ENCODE data around the gene GRK5.

The GRK5 gene

DNA sequence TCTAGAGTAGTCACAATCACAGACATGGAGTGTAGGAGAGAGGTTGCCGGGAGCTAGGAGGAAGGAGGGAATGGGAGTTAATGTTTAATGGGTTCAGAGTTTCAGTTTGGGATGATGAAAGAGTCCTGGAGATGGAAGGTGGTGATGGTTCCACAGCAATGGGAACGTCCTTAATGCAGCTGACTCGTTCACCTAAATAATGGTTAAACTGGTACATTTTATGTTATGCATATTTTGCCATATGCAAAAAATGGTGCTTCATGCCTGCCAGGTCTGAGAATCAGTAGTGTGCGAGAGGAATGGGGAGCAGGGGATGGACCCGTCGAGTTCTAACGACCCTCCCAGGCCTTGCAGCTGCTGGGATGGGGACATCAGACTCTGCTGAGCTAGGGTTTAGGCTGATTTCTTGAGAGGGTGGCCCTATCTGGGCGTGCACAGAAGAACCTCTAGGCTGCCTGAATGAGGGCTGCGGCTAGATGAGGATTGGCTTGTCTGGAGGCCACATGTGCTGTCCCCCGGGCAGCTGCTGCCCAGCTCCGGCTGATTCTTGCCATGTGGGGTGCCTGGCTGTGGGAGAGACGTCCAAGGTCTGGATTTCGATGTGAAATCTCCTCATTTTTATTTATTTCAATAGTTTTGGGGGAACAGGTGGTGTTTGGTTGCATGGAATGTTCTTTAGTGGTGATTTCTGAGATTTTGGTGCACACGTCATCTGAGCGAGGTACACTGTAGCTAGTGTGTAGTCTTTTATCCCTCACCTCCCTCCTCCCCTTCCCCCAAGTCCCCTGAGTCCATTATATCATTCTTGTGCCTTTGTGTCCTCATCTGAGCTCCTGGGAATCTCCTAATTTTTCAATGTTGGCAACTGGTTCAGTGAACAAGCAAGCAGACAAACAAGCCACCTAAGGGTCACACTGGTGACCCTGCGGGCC, 116.0 kb downstream of the GRK5 start:
- no peak for DNase-seq

DNA sequence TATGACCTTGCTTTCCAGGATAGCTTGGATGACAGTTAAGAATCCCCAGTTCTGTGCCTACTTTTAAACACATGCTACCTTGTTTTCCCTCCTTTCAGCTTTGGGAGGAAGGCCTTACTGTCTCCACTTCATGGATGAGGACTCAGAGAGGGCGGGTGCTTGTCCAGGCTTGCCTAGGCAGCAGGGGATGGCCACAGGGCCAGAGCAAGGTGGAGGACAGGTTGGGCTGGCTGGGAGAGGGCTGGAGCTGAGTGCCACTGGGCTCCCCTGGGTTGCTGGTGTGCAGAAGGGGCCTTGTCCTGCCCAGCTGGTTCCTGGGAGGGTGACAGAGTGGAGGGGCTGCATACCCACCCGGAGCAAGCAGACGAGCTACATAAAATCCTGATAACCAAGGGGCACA, 117.8 kb downstream of the GRK5 start:
- DNase-seq = no peak

DNA sequence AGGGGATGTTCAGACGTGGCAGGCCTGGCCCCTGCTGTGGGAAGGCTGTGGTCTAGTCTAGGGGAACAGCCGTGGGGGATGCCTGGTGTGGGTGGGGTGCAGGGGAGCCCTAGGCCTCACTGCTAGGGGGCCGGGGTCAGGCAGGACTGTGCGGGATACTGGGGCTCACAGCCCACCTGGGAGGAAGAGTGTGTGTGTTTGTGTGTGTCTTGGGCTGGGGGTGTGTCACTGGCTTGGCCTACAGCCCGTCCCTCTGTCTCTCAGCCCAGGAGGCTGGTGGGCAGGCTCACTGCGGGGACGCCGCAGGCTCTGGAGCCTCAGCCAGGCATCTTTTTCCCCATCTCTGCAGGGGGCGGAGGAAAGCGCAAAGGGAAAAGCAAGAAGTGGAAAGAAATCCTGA, 118.8 kb downstream of the GRK5 start:
- DNase-seq = no peak

DNA sequence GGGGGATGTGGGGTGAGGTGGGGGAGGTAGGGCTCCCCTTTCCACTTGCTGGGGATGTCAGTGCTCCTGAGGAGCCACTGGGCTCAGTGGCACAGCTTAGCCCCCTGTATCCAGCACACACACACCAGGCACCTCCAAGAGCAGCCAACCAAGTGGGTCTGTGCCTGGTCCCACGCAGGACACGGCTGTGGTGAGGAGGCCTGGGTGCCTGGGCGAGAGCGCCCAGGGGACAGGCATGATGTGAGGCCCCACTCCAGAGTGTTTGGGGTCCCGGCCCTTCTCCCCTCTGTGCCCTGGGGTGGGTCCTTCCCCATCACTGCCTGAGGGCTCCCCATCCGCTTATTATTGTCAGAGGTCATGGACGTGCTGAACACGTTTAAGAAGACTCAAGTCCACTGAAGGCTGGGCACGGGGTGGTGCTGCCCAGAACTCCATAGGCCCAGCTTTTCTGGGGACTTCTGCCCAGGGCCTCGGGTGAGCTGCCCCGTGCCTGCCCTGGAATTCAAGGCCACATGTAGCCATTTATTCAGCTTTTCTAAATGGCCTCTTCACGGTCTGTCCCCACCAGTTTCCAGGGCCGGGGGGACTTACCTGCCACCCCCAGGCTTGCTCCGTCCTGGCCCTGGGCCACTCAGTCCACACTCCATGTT, 119.8 kb downstream of the GRK5 start:
- no peak for DNase-seq

DNA sequence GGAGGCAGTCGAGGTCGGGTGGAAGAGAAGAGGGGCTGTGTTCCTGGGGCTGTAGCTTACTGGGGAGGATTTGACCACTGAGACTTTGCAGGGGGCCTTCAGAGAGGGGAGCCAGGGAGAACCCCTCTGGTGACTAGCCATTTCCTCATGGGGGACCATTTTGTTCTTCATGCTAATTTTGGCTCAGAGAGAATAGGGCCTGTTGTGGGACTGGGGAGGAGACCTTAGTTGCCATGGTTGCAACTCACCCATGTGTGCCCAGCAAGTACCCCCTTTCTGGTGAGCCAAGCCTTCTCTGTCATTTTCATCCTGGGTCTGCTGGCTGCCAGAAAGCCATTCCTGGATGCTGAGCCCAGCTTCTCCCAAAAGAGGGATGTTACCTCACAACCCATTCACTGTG, 120.9 kb downstream of the GRK5 start:
- no peak for DNase-seq

DNA sequence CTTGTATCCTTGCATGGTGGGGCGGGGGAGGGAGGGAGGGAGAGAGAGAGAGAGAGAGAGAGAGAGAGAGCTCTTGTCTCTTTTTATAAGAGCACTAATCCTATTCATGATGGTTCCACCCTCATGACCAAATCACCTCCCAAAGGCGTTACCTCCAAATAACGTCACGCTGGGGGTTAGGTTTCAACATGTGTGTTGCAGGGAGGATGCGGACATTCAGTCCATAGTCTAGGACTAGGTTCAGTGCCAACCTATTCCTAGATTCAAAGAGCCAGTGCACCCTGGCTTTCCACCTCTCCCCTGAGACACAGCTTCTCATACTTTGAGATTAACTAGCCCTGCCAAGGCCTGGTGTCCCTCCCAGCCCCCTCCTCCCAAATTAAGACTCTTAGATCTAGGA, 123.0 kb downstream of the GRK5 start:
- no peak for DNase-seq

DNA sequence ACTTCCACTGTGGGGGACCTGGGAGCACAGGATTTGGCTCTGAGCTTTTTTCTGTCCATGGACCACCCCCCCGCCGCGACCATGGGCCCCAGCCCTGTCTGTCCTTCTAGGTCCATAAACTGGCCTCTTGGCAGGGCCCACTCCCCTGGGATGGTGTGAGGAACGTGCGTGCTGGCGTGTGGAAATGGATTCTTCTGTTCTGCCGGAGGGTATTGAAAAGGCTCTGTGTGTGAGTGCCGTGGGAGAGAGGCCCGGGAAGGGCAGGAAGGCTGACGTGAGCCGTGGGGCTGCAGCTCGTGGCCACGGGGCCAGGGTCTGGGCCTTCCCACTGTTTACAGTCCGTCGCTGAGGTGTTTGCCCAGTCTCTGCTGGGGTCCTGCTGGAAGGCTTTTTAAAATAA, 123.7 kb downstream of the GRK5 start:
- DNase-seq = no peak

DNA sequence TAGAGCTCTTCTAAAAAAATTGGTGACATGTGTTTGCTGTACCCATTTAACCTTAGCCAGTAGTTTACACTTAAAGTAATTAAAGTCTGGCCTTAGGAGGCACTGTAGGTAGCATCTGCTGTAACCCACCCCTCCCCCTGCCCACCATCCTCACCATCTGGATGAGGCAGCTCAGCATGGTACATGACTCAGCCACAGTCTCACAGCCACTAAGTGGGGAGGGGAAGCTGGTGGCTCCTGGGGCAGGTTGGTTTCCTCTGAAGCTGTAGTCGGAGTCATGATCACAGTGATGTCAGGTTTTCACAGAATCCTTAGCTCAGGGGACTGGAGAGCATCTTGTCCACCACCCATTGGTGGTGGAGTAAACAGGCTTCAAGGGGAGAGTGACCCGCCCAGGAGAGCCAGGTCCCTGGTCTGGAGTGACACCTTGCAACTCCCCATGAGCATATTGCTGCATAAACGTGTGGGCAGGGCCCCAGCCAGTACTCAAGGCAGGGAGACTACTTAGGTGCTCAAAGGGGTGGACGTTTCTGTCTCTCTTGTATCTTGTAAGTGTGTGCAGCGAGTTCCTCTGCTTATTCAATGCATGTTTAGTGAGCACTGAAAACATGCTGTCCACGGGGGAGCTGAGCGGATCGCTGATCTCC, 125.9 kb downstream of the GRK5 start:
- DNase-seq = no peak

DNA sequence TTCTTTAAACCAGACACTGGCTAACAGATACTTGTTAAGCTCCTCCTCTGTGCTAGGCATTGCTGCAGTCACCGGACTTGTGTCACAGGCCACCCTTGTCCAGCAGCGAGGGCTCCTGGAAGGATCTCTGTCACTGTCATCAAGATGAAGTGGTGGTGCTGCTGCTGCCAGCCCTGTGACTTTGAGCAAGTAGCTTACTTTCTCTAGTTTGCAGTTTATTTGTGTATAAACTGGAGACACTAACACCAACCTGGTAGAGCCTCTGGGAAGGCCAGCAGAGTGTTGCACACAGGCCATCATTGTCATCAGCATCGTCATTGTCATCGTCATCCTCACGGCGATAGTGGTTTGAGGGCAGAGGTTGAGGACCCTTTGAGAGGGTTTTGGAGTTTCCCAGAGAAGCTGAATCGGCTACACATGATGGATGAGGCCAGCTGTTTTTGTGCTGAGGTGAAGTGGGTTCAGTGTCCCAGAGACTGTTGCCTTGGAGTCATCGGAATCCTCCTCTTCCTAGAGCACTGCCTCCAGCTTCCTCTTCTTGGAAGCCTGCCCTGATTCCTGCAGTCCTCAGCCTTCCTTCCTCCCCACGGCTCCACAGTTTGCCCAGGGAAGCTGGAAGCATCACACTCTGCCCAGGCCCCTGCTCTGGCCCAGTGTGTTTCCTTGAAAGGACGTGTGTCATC, 128.4 kb downstream of the GRK5 start:
- DNase-seq = no peak

DNA sequence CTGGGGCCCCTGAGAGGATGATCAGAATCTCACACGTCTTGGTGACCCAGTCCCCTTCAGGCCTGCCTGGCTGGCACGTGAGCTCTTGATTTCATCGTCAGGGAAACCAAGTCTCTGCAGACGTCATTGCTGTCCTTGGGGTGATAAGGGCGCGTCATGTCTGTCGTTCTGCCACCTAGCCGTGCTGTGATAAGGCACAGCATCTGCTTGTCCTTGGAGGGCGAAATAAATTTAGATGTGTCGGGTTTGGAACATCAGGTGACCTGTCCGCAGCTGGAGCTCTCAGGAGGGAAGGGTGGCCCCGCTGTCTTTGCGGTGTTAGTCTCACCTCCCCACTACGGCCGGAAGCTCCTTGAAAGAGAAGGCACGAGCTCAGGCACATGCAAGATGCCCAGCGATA, 129.2 kb downstream of the GRK5 start:
- no peak for DNase-seq

DNA sequence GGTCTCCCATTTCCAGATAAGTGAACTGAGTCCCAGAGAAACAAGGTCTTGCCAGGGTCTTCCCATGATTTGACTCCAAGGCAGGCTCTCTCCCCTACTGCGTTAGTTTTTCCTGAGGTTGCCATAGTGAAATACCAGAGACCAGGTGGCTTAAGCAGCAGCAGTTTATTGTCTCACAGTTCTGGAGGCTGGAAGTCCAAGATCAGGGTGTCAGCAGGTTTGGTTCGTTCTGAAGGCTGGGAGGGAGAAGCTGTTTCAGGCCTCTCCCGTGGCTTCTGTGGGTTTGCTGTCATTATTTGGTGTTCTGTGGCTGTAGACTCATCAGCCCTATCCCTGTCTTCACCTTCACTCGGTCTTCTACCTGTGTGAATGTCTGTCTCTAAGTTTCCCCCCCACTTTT, 129.9 kb downstream of the GRK5 start:
- DNase-seq = no peak

DNA sequence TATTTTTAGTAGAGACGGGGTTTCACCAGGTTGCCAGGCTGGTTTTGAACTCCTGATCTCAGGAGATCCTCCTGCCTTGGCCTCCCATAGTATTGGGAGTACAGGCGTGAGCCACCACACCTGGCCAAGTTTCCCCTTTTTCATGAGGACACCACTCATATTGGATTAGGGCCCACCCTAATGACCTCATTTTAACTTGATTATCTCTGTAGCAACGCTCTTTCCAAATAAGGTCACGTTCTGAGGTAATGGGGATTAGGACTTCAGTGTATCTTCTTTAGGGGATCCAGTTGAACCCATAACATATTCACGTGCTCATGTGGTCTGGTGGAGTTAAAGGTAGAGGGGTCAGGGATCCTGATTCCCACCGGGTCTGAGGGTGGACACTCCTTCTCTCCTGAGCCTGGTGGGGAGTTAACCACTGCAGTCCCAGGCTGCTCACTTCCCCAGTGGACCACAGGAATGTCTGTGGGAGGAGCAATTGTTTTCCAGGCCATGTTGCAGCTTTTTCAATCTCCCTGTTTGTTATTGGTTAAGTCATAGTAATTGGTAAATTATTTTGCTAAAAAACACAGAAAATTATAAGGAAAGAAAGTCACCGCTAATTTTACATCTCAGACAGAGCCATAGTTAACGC, 130.5 kb downstream of the GRK5 start:
- no peak for DNase-seq

DNA sequence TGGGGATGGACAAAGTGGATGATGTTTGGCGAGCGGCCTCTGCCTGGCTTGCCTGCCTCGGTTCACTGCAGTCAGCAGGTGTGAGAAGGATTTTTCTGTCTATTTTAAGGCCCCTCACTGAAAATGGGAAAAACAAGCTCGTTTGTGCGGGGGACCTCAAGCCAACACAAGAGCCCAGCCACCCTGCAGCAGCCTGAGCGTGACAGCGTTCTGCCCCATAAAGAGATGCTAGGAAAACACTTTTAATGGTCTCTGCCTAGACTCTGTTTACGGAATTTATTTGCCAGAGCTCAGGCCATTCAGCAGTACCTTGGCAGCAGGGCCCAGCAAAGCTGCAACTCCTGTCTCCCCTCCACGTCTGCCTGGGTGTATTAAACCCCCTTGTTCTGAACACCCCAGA, 131.7 kb downstream of the GRK5 start:
- no peak for DNase-seq

DNA sequence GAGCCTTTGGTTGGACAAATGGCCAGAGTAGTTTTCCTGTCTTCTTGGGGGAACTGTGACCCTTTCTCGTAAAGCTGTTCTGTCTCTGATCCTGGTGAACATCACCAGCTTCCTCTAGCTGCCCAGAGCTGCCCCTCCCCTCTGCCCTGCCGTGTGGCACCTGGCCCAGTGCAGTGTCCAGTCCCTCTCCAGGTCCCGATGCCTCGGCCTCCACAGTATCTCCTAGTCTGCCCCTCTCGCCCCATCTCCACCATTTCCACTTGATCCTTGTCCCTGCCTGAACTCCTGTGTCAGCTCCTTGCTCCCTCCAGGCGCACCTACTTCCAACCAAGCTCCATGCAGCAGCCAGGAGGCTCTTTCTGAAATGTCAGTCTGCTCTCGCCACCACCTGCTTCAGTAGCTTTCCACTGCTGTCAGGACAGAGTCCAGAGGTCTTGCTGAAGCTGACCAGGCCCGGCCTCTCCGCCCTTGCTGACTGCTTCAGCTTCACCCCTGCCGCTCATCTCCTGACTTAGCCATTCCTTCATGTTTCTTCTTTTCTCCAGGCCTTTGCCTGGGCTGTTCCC, 133.6 kb downstream of the GRK5 start:
- no peak for DNase-seq

DNA sequence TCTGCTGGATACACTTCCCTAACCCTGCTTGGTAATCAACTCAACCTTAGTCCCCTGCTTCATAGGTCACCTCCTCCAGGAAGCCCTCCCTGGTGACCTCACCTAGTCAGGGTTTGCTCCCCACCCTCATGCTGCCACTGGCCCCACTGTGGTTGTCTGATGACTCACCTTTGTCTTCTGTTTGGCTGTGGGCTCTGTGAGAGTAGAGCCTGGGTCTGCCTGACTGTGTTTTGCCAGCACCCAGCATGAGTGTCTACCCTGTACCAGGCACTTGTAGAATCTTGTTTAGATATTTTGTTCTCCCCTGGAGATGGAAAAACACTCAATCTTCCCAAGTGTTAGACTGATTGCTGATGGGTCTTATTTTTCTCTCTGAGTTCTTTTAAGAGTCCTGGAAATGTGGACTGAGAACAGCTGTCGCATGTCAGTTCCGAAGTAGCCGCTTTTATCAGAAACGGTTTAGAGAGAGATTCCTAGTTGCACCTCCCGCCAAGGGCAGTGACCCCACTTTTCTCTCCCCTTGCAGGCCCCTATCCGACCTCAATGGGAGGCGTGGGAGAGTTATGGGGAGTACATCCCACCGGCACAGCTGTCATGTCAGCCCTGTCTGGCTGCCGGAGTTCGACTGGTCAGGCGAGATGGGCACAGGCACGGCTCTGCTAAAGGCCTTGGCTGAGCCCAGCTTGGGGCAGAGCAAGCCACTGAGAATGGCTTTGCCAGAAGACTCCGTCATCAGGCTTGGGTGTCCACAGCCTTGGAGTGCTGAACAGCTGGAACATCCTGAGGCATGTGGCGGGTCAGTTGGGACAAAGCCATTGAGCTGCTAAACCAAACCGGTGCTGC, 134.3 kb downstream of the GRK5 start:
- DNase-seq = no peak

DNA sequence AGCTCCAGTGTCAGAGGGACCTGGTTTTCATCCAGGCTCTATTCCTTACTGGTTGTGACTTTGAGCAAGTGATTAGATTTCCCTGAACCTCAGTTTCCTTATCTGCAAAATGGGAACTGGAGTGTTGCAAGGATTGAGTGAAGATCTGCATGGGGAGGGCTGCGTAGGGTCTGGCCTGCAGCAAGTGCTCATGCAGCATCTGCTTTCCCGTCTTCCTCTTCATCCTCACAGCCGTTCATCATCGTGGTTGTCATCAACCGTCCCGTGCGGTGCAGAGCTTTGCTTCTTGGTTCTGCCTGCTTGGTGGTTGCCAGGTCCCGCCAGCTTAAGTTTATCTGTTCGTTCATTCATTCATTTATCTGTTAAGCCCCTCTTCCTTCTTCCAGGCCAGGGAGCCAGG, 135.0 kb downstream of the GRK5 start:
- DNase-seq = no peak

DNA sequence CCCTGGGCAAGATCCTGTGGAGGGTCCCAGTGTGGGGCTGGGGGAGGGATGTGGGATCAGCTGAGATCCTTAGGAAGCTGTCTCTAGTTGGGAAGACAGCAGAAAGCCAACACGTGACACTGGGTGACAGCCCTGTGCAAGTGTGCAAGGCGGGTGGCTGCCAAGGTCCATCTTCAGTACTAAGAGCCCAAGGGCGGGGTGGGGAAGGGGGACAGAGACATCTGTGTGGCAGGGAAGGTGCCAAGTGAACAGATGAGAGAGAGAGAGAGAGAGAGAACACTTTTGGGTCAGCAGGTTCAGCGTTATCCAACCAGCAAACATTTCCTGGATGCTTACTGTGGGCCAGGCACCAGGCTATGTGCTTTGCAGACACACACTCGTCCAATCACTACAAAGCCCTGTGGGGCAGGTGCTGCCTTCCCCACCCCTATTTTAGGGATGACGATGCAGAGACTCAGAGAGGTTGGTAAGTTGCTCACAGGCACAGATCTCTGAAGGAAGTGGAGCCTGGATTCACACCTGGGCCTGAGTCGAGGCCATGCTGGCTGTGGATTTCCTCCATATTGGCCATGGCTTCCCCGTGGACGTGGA, 135.7 kb downstream of the GRK5 start:
- no peak for DNase-seq

DNA sequence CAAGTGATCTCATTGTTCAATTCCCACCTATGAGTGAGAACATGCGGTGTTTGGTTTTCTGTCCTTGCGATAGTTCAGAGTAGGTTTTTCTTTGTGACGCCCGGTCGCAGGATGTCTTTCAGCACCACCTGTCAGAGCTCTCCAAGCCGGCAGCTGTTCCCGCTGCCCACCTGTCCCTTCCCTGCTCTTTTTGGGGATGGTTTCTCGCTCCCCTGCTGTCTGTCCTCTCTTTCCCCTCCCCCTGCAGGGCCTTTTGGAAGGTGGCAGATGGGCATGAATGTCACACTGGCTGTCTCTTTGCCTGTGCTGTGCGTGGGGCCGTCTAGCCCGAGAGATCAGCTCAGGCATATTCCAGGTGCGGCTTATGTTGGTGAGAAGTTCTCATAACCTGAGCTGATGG, 137.0 kb downstream of the GRK5 start:
- no peak for DNase-seq

DNA sequence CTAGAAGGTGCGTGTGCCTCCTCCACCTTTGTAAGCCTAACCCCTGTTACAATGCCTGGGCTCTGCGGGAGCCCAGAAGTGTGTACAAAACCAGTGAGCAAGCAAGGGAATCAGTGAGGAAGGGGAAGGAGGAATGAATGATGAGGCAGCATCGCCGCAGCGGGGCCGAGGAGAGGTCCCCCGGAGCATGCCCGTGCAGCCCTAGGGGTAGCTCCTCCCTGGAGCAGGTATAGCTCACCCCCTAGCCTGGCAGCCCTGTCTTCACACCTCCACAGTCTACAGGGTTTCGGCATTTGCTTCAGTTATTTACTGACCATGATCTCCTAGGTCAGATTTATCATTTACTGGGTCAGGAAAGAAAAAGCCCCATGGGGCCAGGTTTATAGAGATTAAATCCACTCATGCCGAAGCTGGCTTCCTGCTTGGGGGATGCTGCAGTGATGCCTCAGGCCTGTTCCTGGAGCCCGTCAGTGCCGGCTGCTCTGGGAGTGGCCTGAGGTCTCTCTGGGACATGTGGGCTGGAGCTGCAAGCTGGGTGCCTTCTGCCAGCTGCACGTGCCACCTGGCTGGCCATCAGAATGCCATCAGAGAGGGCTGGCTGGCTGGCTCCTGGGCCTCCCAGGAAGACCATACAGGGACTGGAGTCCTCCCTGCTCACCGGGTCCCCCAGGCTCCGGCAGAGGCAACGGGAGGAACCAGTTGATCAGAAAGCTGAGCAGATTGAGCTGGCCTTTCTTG, 138.9 kb downstream of the GRK5 start:
- no peak for DNase-seq

DNA sequence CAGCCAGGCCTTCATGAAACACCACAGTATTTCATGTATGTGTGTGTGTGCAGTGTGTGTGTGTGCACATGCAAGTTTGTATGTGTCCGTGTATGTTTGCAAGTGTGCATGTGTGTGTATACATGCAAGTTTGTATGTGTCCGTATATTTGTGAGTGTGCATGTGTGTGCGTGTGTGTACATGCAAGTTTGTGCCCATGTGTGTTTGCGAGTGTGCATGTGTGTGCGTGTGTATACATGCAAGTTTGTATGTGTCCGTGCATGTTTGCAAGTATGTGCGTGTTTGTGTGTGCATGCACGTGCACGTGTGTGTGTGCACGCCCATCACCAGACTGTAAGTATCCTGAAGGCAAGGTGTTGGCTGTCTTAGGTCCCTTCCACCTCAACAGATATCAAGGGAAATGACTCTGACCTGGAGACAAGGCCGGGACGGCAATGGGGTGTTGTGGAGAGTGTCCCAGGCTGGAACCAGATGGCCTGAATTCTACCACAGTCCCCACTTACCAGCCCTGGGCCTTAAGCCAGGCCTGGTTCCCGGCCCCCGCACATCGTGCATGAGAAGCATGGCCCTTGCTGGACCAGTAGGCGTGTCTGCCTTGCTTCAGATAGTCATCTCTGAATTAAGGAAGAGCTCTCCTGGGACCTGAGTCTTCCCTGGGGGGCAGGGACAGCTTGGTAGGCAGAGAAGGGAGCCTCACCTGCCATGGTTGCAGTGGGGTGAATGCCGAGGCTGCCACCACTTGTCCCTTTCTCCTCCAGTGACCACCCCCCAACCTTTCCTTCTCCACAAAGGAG, 140.0 kb downstream of the GRK5 start:
- DNase-seq = no peak
